Loucy (cell line): ENCODE measurements around the gene DLL4.

Source experiments
- H2AFZ ChIP-seq: fragments of 200-600 bp; sonication (generic); 2 replicates; pipeline ENCODE4 v1.6.0; 2016; ENCODE audit warnings: antibody characterized with exemption, mild to moderate bottlenecking, low read length, moderate library complexity
- H3F3A ChIP-seq: fragments of 200-600 bp; 2 replicates; pipeline ENCODE4 v1.6.0; 2016; ENCODE audit warnings: antibody characterized with exemption, low read depth, mild to moderate bottlenecking
- H3K27me3 ChIP-seq: fragments of 200-600 bp; sonication (generic); 2 replicates; pipeline ENCODE4 v1.6.1; 2014; ENCODE audit warnings: low read length, mild to moderate bottlenecking; ENCODE audit not compliant: insufficient read depth, poor library complexity, severe bottlenecking
- H3K36me3 ChIP-seq: fragments of 200-600 bp; sonication (generic); 2 replicates; pipeline ENCODE4 v1.6.1; 2016; ENCODE audit warnings: low read length; ENCODE audit not compliant: insufficient read depth
- H3K4me1 ChIP-seq: fragments of 200-600 bp; sonication (generic); 2 replicates; pipeline ENCODE4 v1.5.1; 2014; ENCODE audit warnings: low read length, mild to moderate bottlenecking; ENCODE audit not compliant: insufficient read depth, poor library complexity, severe bottlenecking
- H3K4me2 ChIP-seq: fragments of 200-600 bp; sonication (generic); 2 replicates; pipeline ENCODE4 v1.6.0; 2014; ENCODE audit warnings: antibody characterized with exemption, low read length, low read depth, mild to moderate bottlenecking; ENCODE audit not compliant: poor library complexity, severe bottlenecking
- H3K4me3 ChIP-seq: fragments of 200-600 bp; sonication (generic); 2 replicates; pipeline ENCODE4 v1.5.1; 2014; ENCODE audit warnings: low read length, mild to moderate bottlenecking, mixed read lengths; ENCODE audit not compliant: poor library complexity, severe bottlenecking
- H3K79me2 ChIP-seq: fragments of 200-600 bp; sonication (generic); 2 replicates; pipeline ENCODE4 v1.6.1; 2014; ENCODE audit warnings: low read length; ENCODE audit not compliant: insufficient read depth
- H3K9ac ChIP-seq: fragments of 200-600 bp; sonication (generic); 2 replicates; pipeline ENCODE4 v1.6.0; 2014; ENCODE audit warnings: mild to moderate bottlenecking, low read depth, low read length, moderate library complexity; ENCODE audit not compliant: poor library complexity, severe bottlenecking
- H3K9me2 ChIP-seq: fragments of 200-600 bp; sonication (generic); replicated peaks from 2 replicates; pipeline ENCODE4 v1.6.1; 2016; ENCODE audit warnings: low read depth, low read length, mixed read lengths
- H3K9me3 ChIP-seq: fragments of 200-600 bp; sonication (generic); 2 replicates; pipeline ENCODE4 v1.6.1; 2014; ENCODE audit warnings: mild to moderate bottlenecking, antibody characterized with exemption, low read length, low read depth; ENCODE audit not compliant: insufficient read depth
- H4K20me1 ChIP-seq: fragments of 200-600 bp; sonication (generic); 2 replicates; pipeline ENCODE4 v1.6.0; 2014; ENCODE audit warnings: antibody characterized with exemption, low read length, mild to moderate bottlenecking; ENCODE audit not compliant: insufficient read depth, poor library complexity, severe bottlenecking
- CTCF ChIP-seq: fragments of 200-600 bp; sonication (generic); conservative IDR thresholded peaks from 2 replicates; pipeline ENCODE4 v1.5.1; 2014; ENCODE audit warnings: mild to moderate bottlenecking, antibody characterized with exemption, low read length
- EZH2phosphoT487 ChIP-seq: fragments of 200-600 bp; IDR thresholded peaks from 2 replicates; pipeline ENCODE4 v1.6.1; 2018; ENCODE audit warnings: antibody characterized with exemption, mild to moderate bottlenecking, moderate library complexity, borderline replicate concordance

The DLL4 gene

GRCh38 chr15:40917585-40917984, 11.6 kb upstream of the DLL4 start:
- Histone ChIP-seq H3K9me3 (no peaks in the 10 kb centered on the region), H3K4me3 (no peak overlapping the region), H3K79me2 (no peaks in the 10 kb centered on the region), H3K4me2 (no peak overlapping the region), H3K9ac (no peak overlapping the region), H3K27me3 (no peaks in the 10 kb centered on the region), H3K4me1 (no peaks in the 10 kb centered on the region), H2AFZ (no peak overlapping the region; the same call in 1 of the 2 replicates), H4K20me1 (no peaks in the 10 kb centered on the region), H3K36me3 (no peaks in the 10 kb centered on the region), H3F3A (no peaks in the 10 kb centered on the region), H3K9me2 (no peaks in the 10 kb centered on the region)
- TF ChIP-seq CTCF: no peak
- TF ChIP-seq EZH2phosphoT487: no peak

GRCh38 chr15:40918146-40918798, 10.9 kb upstream of the DLL4 start:
- Histone ChIP-seq H3K4me3 (no peak overlapping the region), H3K9me2 (no peaks in the 10 kb centered on the region), H3K9me3 (no peaks in the 10 kb centered on the region), H3K9ac (no peak overlapping the region), H2AFZ (no peak overlapping the region; the same call in 1 of the 2 replicates), H3K27me3 (no peaks in the 10 kb centered on the region), H3K4me2 (no peak overlapping the region), H3K4me1 (no peaks in the 10 kb centered on the region), H3F3A (no peaks in the 10 kb centered on the region), H3K36me3 (no peaks in the 10 kb centered on the region), H3K79me2 (no peaks in the 10 kb centered on the region), H4K20me1 (no peaks in the 10 kb centered on the region)
- TF ChIP-seq CTCF: no peak

- no peak overlapping the region for H3K9ac ChIP-seq
- H4K20me1 ChIP-seq: no peaks in the 10 kb centered on the region
- no peaks in the 10 kb centered on the region for H3K4me1 ChIP-seq
- H3K27me3 ChIP-seq: no peaks in the 10 kb centered on the region
- no peak overlapping the region for H3K4me3 ChIP-seq
- TF ChIP-seq EZH2phosphoT487 (no peak), CTCF (no peak)
- no peaks in the 10 kb centered on the region for H3K9me2 ChIP-seq
- no peak overlapping the region for H3K4me2 ChIP-seq
- no peaks in the 10 kb centered on the region for H3K9me3 ChIP-seq
- no peaks in the 10 kb centered on the region for H3K36me3 ChIP-seq
- H2AFZ ChIP-seq: no peak overlapping the region
- H3K79me2 ChIP-seq: no peaks in the 10 kb centered on the region
- H3F3A ChIP-seq: no peaks in the 10 kb centered on the region
Measured at GRCh38 chr15:40918799-40919392, 10.2 kb upstream of the DLL4 start.
